Natural killer cell (primary cell): ENCODE measurements around the gene TM4SF4. TPM values are rescaled to one million over a fixed set of nuclear protein-coding genes. Genes with fewer than 3 reads are reported as not detected.

Source experiments
- ATAC-seq, 3 donors: fragments of 150-1000 bp in 2 of 3; fragments of 200-7000 bp in 1 of 3; cut with Tn5 transposase; 1 replicate in 1 of 3; 2 replicates in 2 of 3; pipeline ENCODE4 v1.10.0; 2021; ENCODE audit warnings: mild to moderate bottlenecking in 2 of 3, moderate library complexity in 2 of 3
- DNase-seq, 2 donors: peaks; one replicate each; pipeline versions ENCODE4 v3.0.0 to v3.0.0-alpha.2; 2013 to 2021; ENCODE audit warnings: mixed read lengths in 1 of 2
- H3K27ac ChIP-seq: one replicate; pipeline ENCODE4 v1.5.1; 2013; ENCODE audit warnings: mild to moderate bottlenecking, low read length
- H3K27me3 ChIP-seq: one replicate; pipeline ENCODE4 v1.6.1; 2013; ENCODE audit warnings: low read length; ENCODE audit not compliant: control insufficient read depth, insufficient read depth
- H3K36me3 ChIP-seq: one replicate; pipeline ENCODE4 v1.6.1; 2013; ENCODE audit warnings: low read length; ENCODE audit not compliant: control insufficient read depth, insufficient read depth
- H3K4me1 ChIP-seq: one replicate; pipeline ENCODE4 v1.6.1; 2013; ENCODE audit warnings: low read length; ENCODE audit not compliant: control insufficient read depth, insufficient read depth
- H3K4me3 ChIP-seq: one replicate; pipeline ENCODE4 v1.5.1; 2013; ENCODE audit warnings: low read length
- H3K9me3 ChIP-seq: one replicate; pipeline ENCODE4 v1.6.1; 2013; ENCODE audit warnings: low read length; ENCODE audit not compliant: control insufficient read depth, insufficient read depth
- H3K27ac Mint-ChIP-seq, 2 donors: one replicate each; pipeline ENCODE4 v1.8.0; 2022; ENCODE audit warnings: mild to moderate bottlenecking in 2 of 2, mixed read lengths in 2 of 2, moderate library complexity in 1 of 2
- H3K27me3 Mint-ChIP-seq, 2 donors: one replicate each; pipeline ENCODE4 v1.8.0; 2022; ENCODE audit warnings: low read depth in 2 of 2, mixed read lengths in 2 of 2
- H3K36me3 Mint-ChIP-seq: one replicate; pipeline ENCODE4 v1.8.0; 2022; ENCODE audit warnings: mixed read lengths
- H3K4me1 Mint-ChIP-seq, 2 donors: one replicate each; pipeline ENCODE4 v1.8.0; 2022; ENCODE audit warnings: mixed read lengths in 2 of 2
- H3K4me3 Mint-ChIP-seq: one replicate; pipeline ENCODE4 v1.8.0; 2022; ENCODE audit warnings: mild to moderate bottlenecking, moderate library complexity, mixed read lengths
- H3K9me3 Mint-ChIP-seq, 2 donors: one replicate each; pipeline ENCODE4 v1.8.0; 2022; ENCODE audit warnings: mixed read lengths in 2 of 2
- CTCF ChIP-seq: fragments of 200-600 bp; IDR thresholded peaks from one replicate; pipeline ENCODE4 v1.8.0; 2022; ENCODE audit warnings: antibody characterized with exemption
- WGBS: methylation state at CpG from one replicate; pipeline ENCODE4 v1.1.7; 2013; ENCODE audit warnings: missing lambda C conversion rate; ENCODE audit not compliant: insufficient coverage; 5-methylcytosine and 5-hydroxymethylcytosine counted together
- intact Hi-C: fragments of 100-400 bp; cut with micrococcal nuclease; formaldehyde crosslinking; loops from one replicate; pipeline ENCODE4 v1.14.2; 2022
- total RNA-seq, 4 donors: library from RNA; stranded (reverse); fragments of 120-200 nt in 1 of 4; gene quantifications; one replicate each; pipeline versions ENCODE4 v1.2.3 to v1.2.4, GENCODE V29; 2013 to 2022

Gene TM4SF4
- total RNA-seq, 3 donors from 2014 or later (not counting 1 experiment from before 2014, with no cell fraction given): not detected

GRCh38 chr3:149529099-149529498 lies 54.6 kb downstream of the TM4SF4 start:
- no peak overlapping the region for H3K27ac ChIP-seq
- H3K27me3 ChIP-seq: no peaks in the 10 kb centered on the region
- H3K9me3 ChIP-seq: no peaks in the 10 kb centered on the region
- Mint-ChIP-seq H3K4me1 (peaks cover 31 to 35% of the 10 kb centered on the region in 2 donors), H3K9me3 (no peaks in the 10 kb centered on the region), H3K4me3 (no peak overlapping the region), H3K36me3 (no peaks in the 10 kb centered on the region), H3K27ac (no peak overlapping the region), H3K27me3 (peaks cover 8 to 50% of the 10 kb centered on the region in 2 donors)
- 93% methylated on average over 2 of the region's 2 CpGs for WGBS
- intact Hi-C loops: no loop called here
- H3K36me3 ChIP-seq: no peaks in the 10 kb centered on the region
- ATAC-seq (no peak), DNase-seq (no peak)
- H3K4me1 ChIP-seq: peaks cover 19% of the 10 kb centered on the region
- TF ChIP-seq CTCF: no peak
- H3K4me3 ChIP-seq: no peak overlapping the region

- no peak for TF ChIP-seq CTCF
- 14% methylated on average over 6 of the region's 8 CpGs for WGBS
- no peak overlapping the region for H3K4me3 ChIP-seq
- H3K27me3 ChIP-seq: no peaks in the 10 kb centered on the region
- H3K27me3 Mint-ChIP-seq: peaks cover 8 to 32% of the 10 kb centered on the region in 2 donors
- H3K4me1 Mint-ChIP-seq: peaks cover 27 to 28% of the 10 kb centered on the region in 2 donors
- H3K36me3 Mint-ChIP-seq: no peaks in the 10 kb centered on the region
- peak overlapping the region in 1 of 2 donors; percentile 61 for H3K27ac Mint-ChIP-seq
- no peak overlapping the region for H3K4me3 Mint-ChIP-seq
- peaks cover 12% of the 10 kb centered on the region for H3K4me1 ChIP-seq
- no peaks in the 10 kb centered on the region for H3K9me3 Mint-ChIP-seq
- H3K9me3 ChIP-seq: no peaks in the 10 kb centered on the region
- H3K27ac ChIP-seq: peak overlapping the region; percentile 57
- DNase-seq (no peak), ATAC-seq (peak in 1 of 3 donors; percentile 41)
- intact Hi-C loops: loop anchor here (5.0 kb wide), 1 partner anchor 185 kb away; no protein-coding TSS in a partner anchor
- H3K36me3 ChIP-seq: no peaks in the 10 kb centered on the region
Observed at GRCh38 chr3:149532489-149533180, 58.1 kb downstream of the TM4SF4 start.

- intact Hi-C loops: loop anchor here (5.0 kb wide), 1 partner anchor 183 kb away; no protein-coding TSS in a partner anchor
Observed at GRCh38 chr3:149534082-149534481, 59.6 kb downstream of the TM4SF4 start.

More at GRCh38 chr3:149534082-149534481, 59.6 kb downstream of the TM4SF4 start:
- H3K9me3 Mint-ChIP-seq: no peaks in the 10 kb centered on the region
- no peak for TF ChIP-seq CTCF
- no peaks in the 10 kb centered on the region for H3K36me3 ChIP-seq
- WGBS: 89% methylated on average over 4 of the region's 4 CpGs
- H3K4me3 Mint-ChIP-seq: no peak overlapping the region
- H3K4me1 Mint-ChIP-seq: peaks cover 18 to 19% of the 10 kb centered on the region in 2 donors
- H3K27ac Mint-ChIP-seq: no peak overlapping the region
- H3K27me3 Mint-ChIP-seq: peaks cover 4 to 23% of the 10 kb centered on the region in 2 donors
- ATAC-seq: no peak
- DNase-seq: no peak
- no peak overlapping the region for H3K27ac ChIP-seq
- no peaks in the 10 kb centered on the region for H3K36me3 Mint-ChIP-seq
- no peak overlapping the region for H3K4me3 ChIP-seq
- H3K4me1 ChIP-seq: peaks cover 9% of the 10 kb centered on the region
- no peaks in the 10 kb centered on the region for H3K9me3 ChIP-seq
- H3K27me3 ChIP-seq: no peaks in the 10 kb centered on the region
